DND-41 (cell line): ENCODE data around the gene TTPAL.

Experiments used
- EZH2 ChIP-seq: IDR thresholded peaks from 3 replicates; pipeline ENCODE4 v1.6.1; 2012; ENCODE audit warnings: borderline replicate concordance, low read depth, mild to moderate bottlenecking, moderate library complexity, low read length, inconsistent platforms; ENCODE audit not compliant: severe bottlenecking
- TF ChIP-seq, protein P1 (sequence below): IDR thresholded peaks from 2 replicates; pipeline ENCODE4 v1.5.1; 2012; ENCODE audit warnings: borderline replicate concordance, low read length, moderate library complexity, mild to moderate bottlenecking; ENCODE audit not compliant: poor library complexity, severe bottlenecking; ENCODE audit errors: extremely low read depth

DNA sequence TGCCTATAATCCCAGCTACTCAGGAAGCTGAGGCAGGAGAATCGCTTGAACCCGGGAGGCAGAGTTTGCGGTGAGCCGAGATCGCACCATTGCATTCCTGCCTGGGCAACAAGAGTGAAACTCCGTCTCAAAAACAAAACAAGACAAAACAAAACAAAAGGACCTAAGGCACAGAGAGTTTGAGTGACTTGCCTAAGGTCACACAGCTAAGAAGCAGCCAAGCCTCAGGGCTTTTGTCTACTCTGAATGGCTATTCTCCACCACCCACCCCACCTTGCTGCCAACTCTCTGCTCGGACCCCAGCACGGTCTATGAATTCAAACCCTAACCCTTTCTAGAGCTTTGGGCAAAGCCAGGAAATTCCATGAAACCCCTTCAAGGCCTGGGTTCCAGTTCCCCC lies 19.1 kb upstream of the TTPAL start:
- TF ChIP-seq, protein P1, sequence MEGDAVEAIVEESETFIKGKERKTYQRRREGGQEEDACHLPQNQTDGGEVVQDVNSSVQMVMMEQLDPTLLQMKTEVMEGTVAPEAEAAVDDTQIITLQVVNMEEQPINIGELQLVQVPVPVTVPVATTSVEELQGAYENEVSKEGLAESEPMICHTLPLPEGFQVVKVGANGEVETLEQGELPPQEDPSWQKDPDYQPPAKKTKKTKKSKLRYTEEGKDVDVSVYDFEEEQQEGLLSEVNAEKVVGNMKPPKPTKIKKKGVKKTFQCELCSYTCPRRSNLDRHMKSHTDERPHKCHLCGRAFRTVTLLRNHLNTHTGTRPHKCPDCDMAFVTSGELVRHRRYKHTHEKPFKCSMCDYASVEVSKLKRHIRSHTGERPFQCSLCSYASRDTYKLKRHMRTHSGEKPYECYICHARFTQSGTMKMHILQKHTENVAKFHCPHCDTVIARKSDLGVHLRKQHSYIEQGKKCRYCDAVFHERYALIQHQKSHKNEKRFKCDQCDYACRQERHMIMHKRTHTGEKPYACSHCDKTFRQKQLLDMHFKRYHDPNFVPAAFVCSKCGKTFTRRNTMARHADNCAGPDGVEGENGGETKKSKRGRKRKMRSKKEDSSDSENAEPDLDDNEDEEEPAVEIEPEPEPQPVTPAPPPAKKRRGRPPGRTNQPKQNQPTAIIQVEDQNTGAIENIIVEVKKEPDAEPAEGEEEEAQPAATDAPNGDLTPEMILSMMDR: no peak
- no peak for TF ChIP-seq EZH2
